ENCODE results near the gene WSCD2. TPM values are rescaled to one million over a fixed set of nuclear protein-coding genes. Genes with fewer than 3 reads are reported as not detected.

WSCD2 gene
- total and polyA plus RNA-seq, 3 experiments from 2014 or later = 0.39 TPM; not detected in 2

DNA sequence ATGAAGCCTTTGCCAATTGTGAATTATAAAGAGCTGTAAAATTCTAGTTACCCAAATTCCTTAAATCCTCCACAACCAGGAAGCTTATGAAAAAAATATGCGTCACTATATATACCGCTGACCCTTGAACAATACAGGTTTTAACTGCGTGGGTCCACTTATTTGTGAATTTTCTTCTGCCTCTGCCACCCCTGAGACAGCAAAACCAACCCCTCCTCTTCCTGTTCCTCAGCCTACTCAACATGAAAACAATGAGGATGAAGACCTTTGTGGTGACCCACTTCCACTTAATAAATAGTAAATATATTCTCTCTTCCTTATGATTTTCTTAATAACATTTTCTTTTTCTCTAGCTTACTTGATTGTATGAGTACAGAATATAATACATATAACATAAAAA, 167.9 kb downstream of the WSCD2 start:
- peaks cover 2 to 10% of the 10 kb centered on the region in 2 donors for H3K27me3 Mint-ChIP-seq
- peak overlapping the region in 3 of 7 donors; percentile 19 to 52 (median 45) for H3K4me3 Mint-ChIP-seq
- Histone ChIP-seq H3K27me3 (ENCODE audit: insufficient read depth, low read length, poor library complexity, severe bottlenecking) (no peaks in the 10 kb centered on the region), H3K36me3 (ENCODE audit: insufficient read depth, low read length) (no peaks in the 10 kb centered on the region), H3K27ac (ENCODE audit: low read depth, low read length) (no peak overlapping the region), H3K4me3 (ENCODE audit: low read length) (no peak overlapping the region), H3K9me3 (ENCODE audit: low read length) (no peaks in the 10 kb centered on the region), H3K4me1 (ENCODE audit: insufficient read depth, low read length) (peaks cover 9% of the 10 kb centered on the region)
- ChIA-PET CTCF (interaction anchor here (1.0 kb wide), 1 partner anchor 9 kb away, joined by 3 read pairs; no protein-coding TSS in a partner anchor), POLR2A (no interaction called here)
- DNase-seq = no peak
- H3K27ac Mint-ChIP-seq = peak overlapping the region in 2 of 8 donors; percentile 29 to 61
- H3K9me3 Mint-ChIP-seq = no peaks in the 10 kb centered on the region
- H3K4me1 Mint-ChIP-seq = peaks cover 3 to 53% (median 29%) of the 10 kb centered on the region in 3 donors
- H3K36me3 Mint-ChIP-seq = peaks cover 0 to 2% (median 0%) of the 10 kb centered on the region in 3 donors

DNA sequence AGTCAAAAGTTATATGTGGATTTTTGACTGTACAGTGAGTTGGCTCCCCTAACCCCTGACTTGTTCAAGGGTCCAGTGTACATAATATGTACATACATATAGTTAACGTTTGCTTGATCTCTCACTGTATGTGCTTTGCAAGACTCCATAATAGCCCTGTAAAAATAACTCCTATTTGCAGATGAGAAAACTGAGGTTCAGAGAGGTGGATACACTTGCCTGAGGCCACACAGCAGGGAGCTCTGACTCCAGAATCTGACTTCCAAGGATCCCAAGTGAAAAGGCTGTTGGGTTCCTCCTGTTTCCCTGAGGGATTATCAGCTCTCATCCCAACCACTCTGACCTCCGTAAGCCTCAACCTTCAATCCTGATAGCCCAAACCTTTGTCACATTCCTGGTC, 168.3 kb downstream of the WSCD2 start:
- no peak overlapping the region for H3K27ac ChIP-seq (ENCODE audit: low read depth, low read length)
- no peak for DNase-seq
- no peaks in the 10 kb centered on the region for H3K9me3 Mint-ChIP-seq
- H3K27ac Mint-ChIP-seq = peak overlapping the region in 3 of 8 donors; percentile 3 to 77 (median 22)
- peaks cover 3 to 58% (median 30%) of the 10 kb centered on the region in 3 donors for H3K4me1 Mint-ChIP-seq
- no peaks in the 10 kb centered on the region for H3K9me3 ChIP-seq (ENCODE audit: low read length)
- H3K36me3 ChIP-seq (ENCODE audit: insufficient read depth, low read length) = no peaks in the 10 kb centered on the region
- peaks cover 12% of the 10 kb centered on the region for H3K4me1 ChIP-seq (ENCODE audit: insufficient read depth, low read length)
- no peaks in the 10 kb centered on the region for H3K27me3 ChIP-seq (ENCODE audit: insufficient read depth, low read length, poor library complexity, severe bottlenecking)
- H3K27me3 Mint-ChIP-seq = peaks cover 3 to 12% of the 10 kb centered on the region in 2 donors
- H3K4me3 ChIP-seq (ENCODE audit: low read length) = no peak overlapping the region
- CTCF ChIA-PET = no interaction called here
- no peaks in the 10 kb centered on the region for H3K36me3 Mint-ChIP-seq
- H3K4me3 Mint-ChIP-seq = peak overlapping the region in 2 of 7 donors; percentile 10 to 52
- POLR2A ChIA-PET = no interaction called here

DNA sequence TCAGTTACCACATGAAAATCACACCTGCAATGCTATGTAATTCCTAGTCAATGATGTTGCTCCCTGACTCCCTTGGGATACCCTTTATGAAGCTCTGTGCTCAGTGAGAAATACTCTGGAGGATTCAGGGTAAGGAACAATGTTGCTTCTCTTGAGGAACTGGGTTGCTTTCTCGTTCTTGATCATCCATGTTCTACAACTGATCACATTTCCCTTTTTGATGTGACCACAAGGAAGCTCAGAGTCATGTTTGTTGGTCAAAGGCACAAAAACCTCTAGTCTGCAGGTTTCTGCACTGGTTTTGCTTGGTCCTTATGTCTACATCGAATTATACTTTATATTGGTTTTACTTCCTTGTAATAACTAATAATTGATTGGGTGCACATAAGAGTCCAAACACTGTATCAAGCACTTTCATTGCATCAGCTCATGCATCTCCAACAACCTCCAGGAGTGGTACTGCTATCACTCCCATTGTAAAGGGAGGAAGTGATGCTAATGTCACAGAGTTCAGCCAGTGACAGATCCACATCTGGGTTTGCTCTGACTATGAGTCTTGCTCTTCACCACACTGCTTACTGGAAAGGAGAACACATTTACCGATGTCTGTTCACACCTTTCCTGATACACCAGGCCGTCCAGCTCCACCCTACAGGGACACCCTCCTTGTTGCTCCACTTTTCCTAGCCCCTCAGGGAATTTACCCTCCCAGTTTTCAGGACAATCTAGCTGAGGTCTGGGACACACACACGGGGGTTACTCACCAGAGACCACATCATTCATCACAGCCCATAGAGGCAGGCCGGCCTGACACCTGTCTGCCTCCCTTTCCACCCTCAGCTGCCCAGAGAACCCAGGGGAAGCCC, 169.0 kb downstream of the WSCD2 start:
- no peaks in the 10 kb centered on the region for H3K36me3 ChIP-seq (ENCODE audit: insufficient read depth, low read length)
- Mint-ChIP-seq H3K27me3 (peaks cover 3 to 12% of the 10 kb centered on the region in 2 donors), H3K4me1 (peaks cover 3 to 60% (median 30%) of the 10 kb centered on the region in 3 donors), H3K4me3 (peak overlapping the region in 3 of 7 donors; percentile 52 to 55 (median 52)), H3K36me3 (no peaks in the 10 kb centered on the region), H3K9me3 (no peaks in the 10 kb centered on the region), H3K27ac (peak overlapping the region in 6 of 8 donors; percentile 3 to 89 (median 60))
- CTCF ChIA-PET = no interaction called here
- POLR2A ChIA-PET = no interaction called here
- peaks cover 12% of the 10 kb centered on the region for H3K4me1 ChIP-seq (ENCODE audit: insufficient read depth, low read length)
- H3K9me3 ChIP-seq (ENCODE audit: low read length) = no peaks in the 10 kb centered on the region
- DNase-seq = peak in 1 of 5 donors; percentile 2
- H3K4me3 ChIP-seq (ENCODE audit: low read length) = no peak overlapping the region
- no peak overlapping the region for H3K27ac ChIP-seq (ENCODE audit: low read depth, low read length)
- H3K27me3 ChIP-seq (ENCODE audit: insufficient read depth, low read length, poor library complexity, severe bottlenecking) = peaks cover 1% of the 10 kb centered on the region

- Mint-ChIP-seq H3K36me3 (no peaks in the 10 kb centered on the region), H3K4me1 (peaks cover 3 to 60% (median 30%) of the 10 kb centered on the region in 3 donors), H3K4me3 (peak overlapping the region in 1 of 7 donors; percentile 55), H3K27me3 (peaks cover 3 to 12% of the 10 kb centered on the region in 2 donors), H3K27ac (peak overlapping the region in 2 of 8 donors; percentile 85 to 89), H3K9me3 (no peaks in the 10 kb centered on the region)
- ChIA-PET POLR2A (no interaction called here), CTCF (no interaction called here)
- no peaks in the 10 kb centered on the region for H3K36me3 ChIP-seq (ENCODE audit: insufficient read depth, low read length)
- H3K27ac ChIP-seq (ENCODE audit: low read depth, low read length) = no peak overlapping the region
- H3K9me3 ChIP-seq (ENCODE audit: low read length) = no peaks in the 10 kb centered on the region
- H3K4me1 ChIP-seq (ENCODE audit: insufficient read depth, low read length) = peaks cover 12% of the 10 kb centered on the region
- peak in 1 of 5 donors; percentile 28 for DNase-seq
- peaks cover 3% of the 10 kb centered on the region for H3K27me3 ChIP-seq (ENCODE audit: insufficient read depth, low read length, poor library complexity, severe bottlenecking)
- no peak overlapping the region for H3K4me3 ChIP-seq (ENCODE audit: low read length)
Measured at GRCh38 chr12:108298761-108299275, 169.7 kb downstream of the WSCD2 start.

DNA sequence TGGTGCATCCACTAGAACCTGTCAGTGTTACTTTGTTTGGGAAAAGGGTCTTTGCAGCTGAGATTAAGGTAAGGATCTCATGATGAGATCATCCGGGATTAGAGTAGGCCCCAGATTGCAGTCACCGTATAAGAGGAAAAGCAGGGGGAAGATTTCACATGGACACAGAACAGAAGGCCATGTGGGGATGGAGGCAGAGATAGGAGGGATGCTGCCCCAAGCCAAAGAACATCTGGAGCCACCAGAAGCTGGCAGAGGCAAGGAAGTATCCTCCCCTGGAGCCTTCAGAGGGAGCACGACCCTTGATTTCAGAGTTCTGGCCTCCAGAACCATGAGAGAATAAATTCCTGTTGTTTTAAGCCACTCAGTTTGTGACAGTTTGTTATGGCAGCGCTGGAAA, 170.4 kb downstream of the WSCD2 start:
- no peaks in the 10 kb centered on the region for H3K36me3 Mint-ChIP-seq
- no peaks in the 10 kb centered on the region for H3K36me3 ChIP-seq (ENCODE audit: insufficient read depth, low read length)
- H3K9me3 Mint-ChIP-seq = no peaks in the 10 kb centered on the region
- DNase-seq = peak in 1 of 5 donors; percentile 1
- ChIA-PET POLR2A (no interaction called here), CTCF (no interaction called here)
- H3K27ac Mint-ChIP-seq = peak overlapping the region in 2 of 8 donors; percentile 26 to 47
- H3K4me3 ChIP-seq (ENCODE audit: low read length) = no peak overlapping the region
- no peaks in the 10 kb centered on the region for H3K9me3 ChIP-seq (ENCODE audit: low read length)
- H3K4me1 ChIP-seq (ENCODE audit: insufficient read depth, low read length) = peaks cover 12% of the 10 kb centered on the region
- H3K4me3 Mint-ChIP-seq = no peak overlapping the region
- H3K4me1 Mint-ChIP-seq = peaks cover 3 to 65% (median 30%) of the 10 kb centered on the region in 3 donors
- H3K27me3 ChIP-seq (ENCODE audit: insufficient read depth, low read length, poor library complexity, severe bottlenecking) = peaks cover 3% of the 10 kb centered on the region
- H3K27ac ChIP-seq (ENCODE audit: low read depth, low read length) = no peak overlapping the region
- H3K27me3 Mint-ChIP-seq = peaks cover 5 to 12% of the 10 kb centered on the region in 2 donors

Other genes starting within 250 kb of the WSCD2 start
- under 1 TPM; 0.57 to 0.66 TPM for gene CMKLR1, start 210.0 kb downstream of the WSCD2 start, total RNA-seq
- gene CMKLR1, start 210.0 kb downstream of the WSCD2 start, polyA plus RNA-seq = 4.4 TPM